ENCODE data around the gene FNBP1.

FNBP1 gene

DNA sequence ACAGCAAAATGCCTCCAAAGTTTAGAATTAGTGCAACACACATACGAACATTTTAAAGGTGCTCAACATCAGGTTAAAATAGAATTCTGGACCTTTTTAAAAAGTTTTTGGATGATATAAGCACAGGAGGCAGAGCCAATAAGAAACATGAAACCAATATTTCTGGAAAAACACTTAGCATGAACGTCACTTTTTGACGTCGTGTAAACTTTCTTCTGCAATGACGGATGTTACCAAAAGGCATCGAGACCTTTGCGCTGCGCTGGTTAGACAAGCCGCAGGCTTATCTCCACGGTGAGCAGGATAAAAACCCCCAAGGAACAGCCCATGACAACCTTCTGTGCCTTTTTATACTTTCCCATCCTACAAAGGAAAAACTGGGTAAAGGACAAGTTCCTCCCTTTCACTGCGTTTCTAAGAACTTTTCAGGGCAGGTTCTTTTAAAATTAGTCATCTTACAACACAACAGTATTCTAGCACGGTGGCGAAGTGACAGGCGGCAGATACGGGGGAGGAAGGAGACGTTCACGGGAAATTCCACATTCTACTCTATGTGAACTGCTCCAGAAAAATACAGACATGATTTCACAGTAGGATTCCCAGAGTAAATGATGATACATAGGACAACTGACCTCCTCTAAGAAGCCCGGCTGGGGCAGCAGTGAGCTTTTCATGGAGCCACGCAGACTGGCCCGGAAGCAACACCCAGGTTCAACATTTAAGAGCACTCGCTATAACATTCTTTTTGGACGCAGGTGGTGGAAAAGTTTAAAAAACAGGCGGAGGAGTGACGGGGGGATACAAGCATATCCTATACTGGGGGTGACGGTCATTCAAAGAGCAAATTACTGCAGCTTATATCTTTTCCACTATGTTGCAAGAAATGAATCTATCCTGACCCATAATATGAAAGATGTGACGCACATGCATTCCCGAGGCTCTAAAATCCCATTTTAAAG, 155.4 kb downstream of the FNBP1 start:
- DNase-seq, result no peak

DNA sequence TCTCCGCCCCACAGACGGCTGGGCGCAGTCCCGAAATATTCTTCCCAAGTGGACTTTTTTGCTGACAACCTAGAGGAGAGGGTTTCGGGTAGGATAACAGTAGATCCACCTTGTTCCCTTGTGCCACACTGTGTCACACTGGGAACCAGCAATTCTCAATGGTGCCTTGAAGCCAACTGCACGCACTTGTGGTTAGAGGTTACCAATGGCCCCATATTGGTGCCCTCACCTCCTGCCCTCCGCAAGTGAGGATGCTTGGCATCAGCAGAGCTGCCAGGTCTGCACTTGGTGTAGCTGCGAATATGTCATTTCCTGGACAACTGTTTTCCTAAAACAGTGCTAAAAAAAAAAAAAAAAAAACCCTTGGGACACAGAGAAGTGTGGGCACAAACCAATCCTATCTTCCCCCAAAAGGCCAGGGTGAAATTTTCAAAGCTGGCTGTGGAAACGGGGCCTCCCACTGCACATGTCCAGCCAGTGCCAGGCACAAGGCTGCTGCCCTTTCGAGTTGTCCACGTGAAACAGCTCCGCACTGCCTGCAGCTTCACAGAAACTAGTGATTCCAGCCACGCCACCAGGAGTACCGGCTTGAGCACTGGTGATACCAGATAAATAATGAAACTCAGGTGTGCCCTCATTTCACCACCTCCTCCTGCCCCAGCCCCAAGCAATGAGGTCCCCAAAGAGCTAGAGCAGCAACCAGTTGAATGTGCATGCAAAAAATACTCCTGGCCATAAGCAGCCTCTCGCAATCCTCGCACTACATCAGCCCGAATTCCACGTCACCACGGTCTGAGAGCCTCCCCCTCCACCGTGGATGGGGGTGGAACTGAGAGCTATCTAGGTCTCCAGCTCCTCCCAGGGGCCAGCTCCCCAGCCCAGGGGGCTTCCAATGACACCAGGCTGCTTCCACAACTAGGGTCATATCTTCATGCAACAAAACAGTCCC, 156.5 kb downstream of the FNBP1 start:
- no peak for DNase-seq

DNA sequence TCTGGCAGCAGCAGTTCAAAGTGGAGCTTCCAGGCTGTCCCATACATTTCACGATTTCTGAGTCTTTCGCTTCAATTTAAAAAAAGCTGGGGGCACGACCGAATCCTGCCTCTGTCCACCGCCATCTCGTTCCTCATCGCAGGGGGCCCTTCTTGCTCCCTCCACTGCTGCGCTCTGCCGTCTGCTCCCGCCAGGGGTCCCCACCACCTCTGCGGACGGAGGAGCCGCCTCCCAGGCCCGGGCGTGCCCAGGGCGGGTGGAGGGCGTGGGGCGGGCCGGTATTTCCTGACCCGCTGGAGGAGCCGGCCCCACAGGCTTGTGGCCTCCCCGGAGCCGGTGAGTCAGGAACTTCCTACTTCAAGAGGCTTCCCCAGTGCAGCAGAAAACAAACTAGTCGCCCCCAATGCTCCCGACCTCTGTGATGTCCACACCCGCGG, 157.3 kb downstream of the FNBP1 start:
- DNase-seq, result no peak

DNA sequence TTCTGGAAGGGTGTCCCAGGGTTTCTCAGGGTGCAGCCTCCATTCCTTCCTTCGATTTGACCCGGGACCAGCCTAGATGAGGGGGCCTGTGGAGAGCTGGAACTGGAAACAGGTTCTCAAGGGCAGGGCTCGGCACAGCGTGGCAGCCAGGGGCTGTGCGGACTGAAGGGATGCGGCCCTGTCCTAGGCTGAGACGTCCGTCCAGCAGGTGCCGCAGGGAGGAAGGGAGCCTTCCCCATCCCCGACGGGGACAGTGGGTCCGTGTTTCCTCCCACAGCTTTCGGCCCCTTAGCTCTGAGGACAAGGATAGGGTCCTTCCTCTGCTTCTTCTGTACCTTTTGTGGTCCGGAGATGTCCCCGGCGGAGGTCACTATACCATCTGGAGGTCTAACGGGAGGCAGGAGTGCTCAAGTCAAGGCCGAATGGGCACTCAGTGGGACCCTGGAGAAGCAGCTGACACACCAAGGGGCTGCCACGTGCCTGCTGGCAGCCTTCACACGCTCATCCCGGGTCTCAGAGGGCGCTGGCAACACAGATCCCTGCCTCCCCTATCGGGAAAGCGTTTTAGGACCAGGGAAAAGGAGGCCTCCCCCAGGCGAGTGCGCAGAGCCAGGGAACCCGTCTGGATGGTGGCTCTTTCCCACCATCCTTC, 157.8 kb downstream of the FNBP1 start:
- DNase-seq, result no peak

DNA sequence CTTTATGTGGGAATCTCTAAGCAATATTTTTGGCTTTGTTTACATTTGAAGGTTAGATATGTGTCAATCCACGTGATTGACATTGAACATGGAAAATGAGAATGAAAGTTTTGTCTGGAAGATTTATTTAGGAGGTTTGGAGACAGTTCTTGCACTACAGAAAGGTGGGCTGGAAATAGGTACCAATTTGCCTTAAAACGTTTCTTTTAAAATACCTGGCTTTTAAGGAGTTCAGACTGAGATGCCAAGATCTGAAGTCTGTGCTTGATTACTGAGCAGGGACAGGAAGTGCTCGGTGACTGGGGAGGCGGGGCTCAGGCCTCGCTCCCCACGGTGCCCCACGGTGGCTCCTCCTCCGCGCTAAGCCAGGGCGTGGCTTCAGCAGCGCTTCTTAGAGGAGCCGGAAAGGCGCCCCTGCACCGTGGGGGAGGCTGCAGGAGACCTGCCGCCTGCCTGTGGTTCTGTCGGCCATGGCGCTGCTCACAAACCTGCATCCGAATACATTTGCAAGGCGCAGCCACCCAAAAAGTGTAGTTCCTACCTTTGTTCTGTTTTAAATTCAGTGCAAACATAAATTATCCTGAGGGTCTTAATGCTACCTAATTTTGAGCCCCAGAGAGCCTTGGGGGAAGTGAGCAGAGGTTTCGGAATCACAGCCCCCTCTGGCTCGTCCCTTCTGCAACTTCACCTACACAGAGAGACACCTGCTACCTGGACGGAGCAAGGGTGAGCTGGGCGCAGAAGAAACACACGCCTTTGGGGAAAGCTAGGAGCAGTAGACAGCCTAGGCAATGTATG, 158.6 kb downstream of the FNBP1 start:
- DNase-seq, result no peak

DNA sequence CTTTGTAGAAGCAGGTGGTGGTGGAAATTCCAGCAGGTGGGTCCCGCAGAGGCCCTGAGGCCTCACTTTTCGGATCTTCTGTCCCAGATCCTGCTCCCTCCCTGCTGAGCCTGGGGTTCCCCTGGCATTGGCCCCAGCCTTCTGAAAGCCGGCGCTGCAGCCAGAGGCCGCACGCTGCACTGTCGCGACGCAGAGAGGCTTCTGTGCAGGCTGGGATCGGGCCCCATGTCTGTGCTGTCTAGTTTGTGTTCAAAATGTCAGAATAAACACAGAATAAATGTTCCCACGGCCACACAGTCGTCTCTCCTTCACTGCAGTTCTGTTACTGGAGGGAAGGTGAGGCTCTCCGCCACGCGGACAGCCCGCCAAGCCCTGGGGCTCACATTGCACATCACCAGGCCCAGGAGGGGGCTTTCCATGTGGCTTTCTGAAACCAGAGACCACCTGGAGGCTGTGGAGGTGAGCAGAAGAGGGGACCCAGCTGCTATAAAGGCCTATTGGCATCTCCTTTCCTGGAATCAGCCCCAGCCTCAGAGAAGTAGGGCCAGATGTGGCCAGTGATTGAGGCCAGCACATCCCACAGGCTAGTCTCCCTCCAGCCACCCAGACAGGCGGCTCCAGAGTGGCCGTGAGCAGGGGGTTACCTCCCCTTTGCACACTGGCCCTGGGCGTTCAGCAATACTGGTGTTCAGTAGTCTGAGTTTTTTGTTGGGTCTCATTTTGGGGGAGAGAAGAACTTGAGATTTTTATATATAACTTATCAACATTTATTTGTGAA, 161.3 kb downstream of the FNBP1 start:
- no peak for DNase-seq

DNA sequence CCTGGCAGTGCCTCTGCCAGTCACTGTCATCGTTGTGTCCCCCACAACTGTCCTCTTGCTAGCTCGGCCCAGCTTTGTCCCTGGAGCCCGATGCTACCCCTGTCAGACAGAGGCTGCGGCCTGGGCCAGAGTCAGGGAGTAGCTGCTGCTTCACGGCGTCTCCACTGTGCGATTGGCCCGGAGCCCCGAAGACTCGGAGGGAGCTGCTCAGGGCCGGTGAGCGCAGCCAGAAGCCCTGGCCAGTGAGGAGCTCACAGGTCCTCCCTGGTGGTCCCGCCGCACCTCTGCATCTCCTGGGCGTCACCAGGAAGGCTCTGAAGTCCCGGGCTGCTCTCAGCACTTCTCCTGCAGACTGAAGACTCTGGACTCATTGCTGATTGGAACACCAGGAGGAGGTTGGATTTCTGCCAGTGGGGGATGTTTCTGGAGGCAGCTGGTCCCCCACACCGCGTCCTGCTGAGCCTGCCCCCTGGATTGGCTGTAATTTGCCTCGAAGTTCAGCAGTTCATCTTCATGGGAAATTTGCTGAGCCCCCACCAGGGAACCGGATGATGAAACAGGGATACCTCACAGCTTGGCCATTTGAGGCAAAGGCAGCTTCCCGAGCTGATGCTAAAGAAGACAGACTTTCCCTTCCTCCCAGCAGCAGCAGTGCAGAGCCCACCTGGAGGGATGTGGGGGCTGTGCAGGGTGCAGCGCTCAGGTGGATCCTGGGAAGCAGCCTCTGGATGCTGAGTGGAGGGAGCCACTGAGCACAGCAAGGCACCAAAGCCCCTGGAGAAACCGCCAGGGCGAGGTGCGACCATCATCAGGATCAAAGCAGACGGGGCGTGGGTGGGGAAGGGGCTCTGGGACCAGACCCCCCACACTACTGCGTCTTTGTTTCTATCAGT, 162.1 kb downstream of the FNBP1 start:
- DNase-seq, result no peak

DNA sequence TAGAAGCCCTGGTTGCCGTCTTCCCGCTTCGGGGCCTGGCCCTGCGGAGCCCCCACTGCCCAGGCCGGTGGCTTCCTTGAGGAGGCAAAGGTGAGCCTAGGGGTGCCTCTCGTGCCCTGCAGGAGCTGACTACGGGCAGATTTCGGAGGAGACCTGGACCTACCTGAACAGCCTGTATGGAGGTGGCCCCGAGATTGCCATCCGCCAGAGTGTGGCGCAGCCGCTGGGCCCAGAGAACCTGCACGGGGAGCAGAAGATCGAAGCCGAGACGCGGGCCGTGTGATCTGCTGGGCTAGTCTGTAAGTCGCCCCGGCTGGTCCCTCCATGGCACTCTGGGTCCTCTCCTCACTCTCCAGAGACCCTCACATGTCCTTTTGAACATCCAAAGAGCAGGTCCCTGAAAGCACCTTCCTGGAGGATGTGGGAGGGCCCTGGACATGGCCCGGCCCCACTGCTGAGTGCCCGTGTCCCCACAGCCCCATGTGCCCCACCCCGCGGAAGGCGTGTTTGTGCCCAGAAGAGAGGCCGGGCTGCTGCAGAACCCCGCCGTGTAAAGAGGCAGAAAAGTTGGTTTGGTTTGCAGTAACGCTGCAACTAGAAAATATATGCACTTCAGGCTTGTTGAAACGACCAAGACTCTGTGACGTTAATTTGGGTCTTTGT, 162.9 kb downstream of the FNBP1 start:
- DNase-seq, result no peak

DNA sequence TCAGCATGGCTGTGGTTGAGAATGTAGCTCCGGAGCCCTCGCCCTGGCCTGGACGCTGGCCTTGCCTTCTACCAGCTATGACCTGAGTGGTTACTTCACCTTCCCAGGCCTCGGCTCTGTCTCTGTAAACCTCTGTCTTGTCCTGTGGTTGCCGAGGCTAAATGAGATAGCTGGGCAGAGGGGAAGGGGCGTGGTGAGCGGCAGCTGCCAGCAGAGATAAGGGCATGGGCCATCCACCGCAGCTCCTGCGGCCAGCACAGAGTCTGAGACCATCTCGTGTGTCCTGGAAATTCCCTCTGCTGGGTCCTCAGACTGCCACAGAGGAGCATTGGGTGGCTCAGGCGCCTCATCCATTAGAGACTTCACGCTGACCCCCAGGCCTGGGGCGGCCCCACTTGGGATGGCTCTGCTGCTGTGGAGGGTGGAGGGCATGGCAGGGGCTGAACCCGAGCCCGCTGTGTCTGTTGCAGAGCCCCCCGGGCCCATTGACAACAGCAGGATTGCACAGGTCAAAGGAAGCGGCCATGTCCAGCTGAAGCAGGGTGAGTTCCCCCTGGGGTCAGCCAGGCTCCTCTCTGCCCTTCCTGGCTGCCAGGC, 163.8 kb downstream of the FNBP1 start:
- no peak for DNase-seq

DNA sequence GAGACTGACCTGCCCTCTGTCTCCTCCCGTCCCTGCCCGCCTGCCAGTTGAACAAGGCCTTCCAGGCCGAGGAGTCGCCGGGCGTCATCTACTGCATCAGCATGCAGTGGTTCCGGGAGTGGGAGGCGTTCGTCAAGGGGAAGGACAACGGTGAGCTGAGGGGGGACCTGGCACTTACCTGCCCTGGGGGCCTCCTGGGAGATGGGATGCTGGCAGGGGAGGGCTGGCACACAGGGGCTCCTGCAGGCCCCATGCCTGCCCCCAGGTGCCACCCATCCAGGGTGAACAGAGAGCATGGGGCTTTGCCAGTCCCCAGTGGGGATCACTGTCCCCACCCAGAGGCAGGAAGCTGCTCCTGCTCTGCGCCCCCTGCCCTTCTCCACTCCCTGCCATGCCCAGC, 164.7 kb downstream of the FNBP1 start:
- DNase-seq, result no peak

DNA sequence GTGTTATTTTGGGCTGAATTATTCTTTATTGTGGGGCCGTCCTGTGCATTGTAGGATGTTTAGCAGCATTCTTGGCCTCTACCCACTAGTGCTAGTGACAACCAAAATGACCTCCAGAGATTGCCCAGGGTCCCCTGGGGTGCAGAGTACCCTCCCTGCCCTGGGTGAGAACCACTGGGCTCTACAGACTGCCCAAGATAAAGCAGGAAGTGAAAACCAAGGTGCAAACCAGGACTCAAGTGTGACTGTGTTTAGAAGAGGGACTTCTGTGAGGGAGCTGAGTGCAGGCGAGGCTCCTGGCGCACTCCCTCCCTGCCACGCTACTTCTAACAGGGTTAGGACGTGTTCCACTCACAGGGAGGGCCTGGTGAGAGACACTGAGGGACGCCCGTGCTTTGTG, 166.2 kb downstream of the FNBP1 start:
- DNase-seq, result no peak

DNA sequence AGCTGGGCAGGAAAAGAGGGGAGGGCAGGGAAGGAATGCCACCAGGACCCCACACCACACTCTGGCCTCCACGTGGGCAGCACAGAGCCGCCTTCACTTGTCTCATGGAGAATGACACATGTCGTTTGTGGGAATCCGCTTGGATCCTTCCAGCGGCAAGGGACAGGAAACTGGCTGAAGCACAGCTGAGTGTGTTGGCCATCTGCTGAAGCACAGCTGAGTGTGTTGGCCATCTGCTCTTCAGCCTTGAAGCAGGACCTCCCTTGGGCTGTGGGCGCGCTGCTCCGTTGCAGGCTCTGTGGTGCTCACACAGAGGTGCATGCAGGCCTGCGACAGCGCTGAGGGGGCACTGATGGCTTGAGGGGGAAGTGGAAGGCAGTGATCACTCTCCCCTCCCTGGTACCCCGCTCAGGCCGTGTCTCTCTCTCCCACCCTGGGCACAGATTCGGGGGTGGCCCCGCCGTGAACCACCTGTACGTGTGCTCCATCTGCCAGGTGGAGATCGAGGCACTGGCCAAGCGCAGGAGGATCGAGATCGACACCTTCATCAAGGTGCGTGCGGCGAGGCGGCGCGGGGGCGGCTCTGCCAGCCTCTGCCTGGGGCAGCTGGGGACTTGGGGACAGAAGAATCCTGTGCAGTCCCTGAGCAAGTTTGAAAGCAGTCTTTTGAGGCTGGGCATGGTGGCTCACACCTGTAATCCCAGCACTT, 167.1 kb downstream of the FNBP1 start:
- DNase-seq, result peak; percentile 21

DNA sequence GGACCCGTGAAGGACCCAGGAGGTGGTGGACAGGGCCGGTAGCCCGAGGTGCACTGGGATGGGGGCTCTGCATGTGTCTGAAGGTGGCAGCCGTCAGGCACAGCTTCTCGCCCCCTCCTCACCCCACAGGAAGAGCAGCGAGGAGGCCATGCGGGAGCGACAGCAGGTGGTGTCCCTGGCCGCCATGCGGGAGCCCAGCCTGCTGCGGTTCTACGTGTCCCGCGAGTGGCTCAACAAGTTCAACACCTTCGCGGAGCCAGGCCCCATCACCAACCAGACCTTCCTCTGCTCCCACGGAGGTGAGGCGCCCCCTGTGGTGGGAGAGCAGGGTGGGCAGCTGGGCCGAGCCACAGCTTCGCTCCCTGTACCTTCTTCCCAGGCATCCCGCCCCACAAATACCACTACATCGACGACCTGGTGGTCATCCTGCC, 167.8 kb downstream of the FNBP1 start:
- DNase-seq, result no peak

DNA sequence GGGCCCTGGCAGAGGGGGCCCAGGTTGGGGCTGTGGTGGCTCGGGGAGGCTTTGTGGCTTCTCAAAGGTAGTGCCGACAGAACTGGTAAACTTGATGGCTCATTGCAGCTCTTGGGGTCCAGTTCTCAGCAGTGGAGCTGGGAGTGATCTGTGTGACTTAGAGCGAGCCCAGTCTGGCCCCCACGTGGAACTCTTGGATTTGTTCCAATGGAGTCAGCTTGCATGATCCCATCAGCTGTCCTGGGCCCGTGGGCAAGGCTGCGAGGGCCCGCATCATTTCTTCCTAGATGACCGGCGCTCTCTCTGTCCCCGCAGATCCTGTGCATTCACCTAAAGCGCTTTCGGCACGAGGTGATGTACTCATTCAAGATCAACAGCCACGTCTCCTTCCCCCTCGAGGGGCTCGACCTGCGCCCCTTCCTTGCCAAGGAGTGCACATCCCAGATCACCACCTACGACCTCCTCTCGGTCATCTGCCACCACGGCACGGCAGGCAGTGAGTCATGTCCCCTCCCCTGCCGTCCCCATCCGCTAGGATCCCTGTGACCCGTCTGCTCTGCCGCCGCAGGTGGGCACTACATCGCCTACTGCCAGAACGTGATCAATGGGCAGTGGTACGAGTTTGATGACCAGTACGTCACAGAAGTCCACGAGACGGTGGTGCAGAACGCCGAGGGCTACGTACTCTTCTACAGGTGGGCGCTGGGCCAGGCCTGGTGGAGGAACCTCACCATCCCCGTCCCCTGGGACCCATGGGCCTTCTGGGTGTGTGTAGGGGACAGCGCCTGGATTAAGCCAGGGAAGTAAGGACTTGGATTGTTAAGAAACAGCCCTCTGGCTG, 168.5 kb downstream of the FNBP1 start:
- no peak for DNase-seq

DNA sequence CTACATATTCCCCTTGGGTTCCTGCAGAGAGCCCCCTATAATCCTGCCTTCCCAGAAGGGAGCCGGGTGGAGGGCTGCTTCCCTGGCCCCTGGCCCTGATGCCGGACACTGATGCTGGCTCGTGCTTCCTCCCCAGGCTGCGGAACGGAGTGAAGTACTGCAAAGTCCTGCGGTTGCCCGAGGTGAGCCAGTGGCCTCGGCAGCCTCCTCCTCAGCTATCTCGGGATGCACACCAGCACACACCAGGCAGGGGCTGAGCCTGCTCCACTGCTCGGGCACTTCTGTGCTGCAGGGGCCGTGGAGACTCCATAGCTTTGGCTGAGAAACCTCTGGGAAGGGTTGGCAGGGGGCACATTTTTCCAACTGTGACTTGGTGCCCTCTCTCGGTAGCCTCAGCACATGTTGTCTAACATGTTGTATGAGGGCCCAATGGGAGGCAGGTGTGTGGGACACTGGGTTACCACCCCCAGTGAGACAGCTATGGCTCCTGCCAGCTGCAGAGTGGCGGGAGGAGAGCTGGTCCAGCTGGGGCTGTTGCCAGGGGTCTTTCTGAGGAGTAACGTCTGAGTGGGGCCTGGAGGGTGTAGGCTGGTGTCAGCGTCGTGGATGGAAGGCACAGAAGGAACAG, 169.3 kb downstream of the FNBP1 start:
- no peak for DNase-seq

DNA sequence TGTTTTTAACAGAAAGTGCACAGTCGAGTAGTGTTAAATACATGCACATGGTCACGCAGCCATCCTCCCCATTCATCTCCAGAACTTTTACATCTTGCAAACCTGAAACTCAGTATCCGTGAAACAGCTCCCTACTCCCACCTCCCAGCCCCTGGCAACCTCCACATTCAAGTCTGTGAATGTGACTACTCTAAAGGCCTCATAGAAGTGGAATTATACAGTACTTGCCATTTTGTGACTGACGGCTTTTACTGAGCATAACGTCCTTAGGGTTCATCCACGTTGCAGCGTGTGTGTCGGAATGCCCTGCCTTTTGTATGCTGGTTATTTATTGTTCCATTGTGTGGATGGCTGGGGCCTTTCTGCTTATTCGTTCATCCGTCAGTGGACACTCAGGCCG, 171.9 kb downstream of the FNBP1 start:
- no peak for DNase-seq
